Chondrocyte (in vitro differentiated cells): ENCODE results near the gene FAF2. TPM values are rescaled to one million over a fixed set of nuclear protein-coding genes. Genes with fewer than 3 reads are reported as not detected.
"Not testable (repeated sequence)": the region's sequence is repeated elsewhere in the genome, so short reads cannot be mapped to it uniquely, and the experiment has no call there.

Experiments
- DNase-seq: peaks from one replicate; pipeline ENCODE4 v3.0.0; 2021; ENCODE audit warnings: mixed read lengths, low spot score
- H3K27ac Mint-ChIP-seq: one replicate; pipeline ENCODE4 v1.8.0; 2021; ENCODE audit warnings: mild to moderate bottlenecking, moderate library complexity, mixed read lengths; ENCODE audit not compliant: unreplicated experiment
- H3K27me3 Mint-ChIP-seq: 2 replicates; pipeline ENCODE4 v1.8.0; 2021; ENCODE audit warnings: low read depth, mixed read lengths
- H3K36me3 Mint-ChIP-seq: 2 replicates; pipeline ENCODE4 v1.8.0; 2021; ENCODE audit warnings: low read depth, mixed read lengths
- H3K4me1 Mint-ChIP-seq: 2 replicates; pipeline ENCODE4 v1.8.0; 2021; ENCODE audit warnings: low read depth, mild to moderate bottlenecking, mixed read lengths
- H3K4me3 Mint-ChIP-seq: one replicate; pipeline ENCODE4 v1.8.0; 2021; ENCODE audit warnings: mild to moderate bottlenecking, moderate library complexity, mixed read lengths; ENCODE audit not compliant: unreplicated experiment
- H3K9me3 Mint-ChIP-seq: 2 replicates; pipeline ENCODE4 v1.8.0; 2021; ENCODE audit warnings: low read depth, mixed read lengths
- total RNA-seq: library from RNA; stranded (reverse); gene quantifications from 3 replicates; pipeline ENCODE4 v1.2.1, GENCODE V29; 2021
- TF ChIP-seq, protein P1 (sequence below): fragments of 200-600 bp; sonication (generic); IDR thresholded peaks from 2 replicates; pipeline ENCODE4 v1.5.0; 2021; ENCODE audit warnings: antibody characterized with exemption, mild to moderate bottlenecking, moderate library complexity

Gene FAF2
- total RNA-seq, 1 donor from 2014 or later, result 40.0 TPM

DNA sequence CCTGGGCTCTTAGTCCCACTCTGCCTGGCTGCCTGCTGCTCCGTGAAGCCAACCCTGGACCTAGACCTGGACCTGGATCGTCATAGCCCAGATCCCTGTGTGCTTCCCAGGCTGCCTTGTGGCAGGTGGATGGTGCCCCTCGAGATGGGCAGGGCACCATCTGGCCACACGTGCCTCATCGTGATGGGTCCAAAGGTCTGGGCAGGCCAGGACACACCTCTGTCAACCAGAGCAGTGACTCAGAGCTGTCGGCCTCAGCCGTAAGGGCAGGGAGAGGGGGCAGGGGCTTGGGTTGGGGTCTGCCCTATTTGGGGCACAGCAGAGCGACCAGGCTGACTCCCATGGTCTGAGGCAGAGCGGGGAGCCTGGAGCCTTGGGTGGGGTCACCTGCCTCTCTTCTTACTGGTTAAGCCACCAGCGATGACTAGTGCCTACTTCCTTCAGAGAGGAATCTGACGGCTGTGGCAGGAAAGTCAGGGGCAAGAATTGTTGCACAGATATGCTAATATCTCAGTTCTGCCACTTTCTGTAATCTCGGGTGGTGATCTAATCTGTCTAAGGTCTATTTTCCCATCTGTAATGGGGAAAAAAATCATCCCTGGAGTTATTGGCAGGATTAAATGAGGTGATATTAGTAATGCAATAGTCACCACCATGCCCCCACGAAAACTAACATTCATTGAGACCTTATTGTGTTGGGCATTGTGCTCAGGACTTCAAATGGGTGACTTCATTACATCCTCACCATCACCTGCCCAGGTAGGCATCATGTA, 97.7 kb downstream of the FAF2 start:
- no peaks in the 10 kb centered on the region for H3K9me3 Mint-ChIP-seq
- H3K4me1 Mint-ChIP-seq, result peaks cover 25% of the 10 kb centered on the region
- H3K36me3 Mint-ChIP-seq, result no peaks in the 10 kb centered on the region
- H3K27me3 Mint-ChIP-seq, result no peaks in the 10 kb centered on the region
- no peak overlapping the region for H3K4me3 Mint-ChIP-seq
- no peak for DNase-seq
- H3K27ac Mint-ChIP-seq, result no peak overlapping the region
- TF ChIP-seq, protein P1, sequence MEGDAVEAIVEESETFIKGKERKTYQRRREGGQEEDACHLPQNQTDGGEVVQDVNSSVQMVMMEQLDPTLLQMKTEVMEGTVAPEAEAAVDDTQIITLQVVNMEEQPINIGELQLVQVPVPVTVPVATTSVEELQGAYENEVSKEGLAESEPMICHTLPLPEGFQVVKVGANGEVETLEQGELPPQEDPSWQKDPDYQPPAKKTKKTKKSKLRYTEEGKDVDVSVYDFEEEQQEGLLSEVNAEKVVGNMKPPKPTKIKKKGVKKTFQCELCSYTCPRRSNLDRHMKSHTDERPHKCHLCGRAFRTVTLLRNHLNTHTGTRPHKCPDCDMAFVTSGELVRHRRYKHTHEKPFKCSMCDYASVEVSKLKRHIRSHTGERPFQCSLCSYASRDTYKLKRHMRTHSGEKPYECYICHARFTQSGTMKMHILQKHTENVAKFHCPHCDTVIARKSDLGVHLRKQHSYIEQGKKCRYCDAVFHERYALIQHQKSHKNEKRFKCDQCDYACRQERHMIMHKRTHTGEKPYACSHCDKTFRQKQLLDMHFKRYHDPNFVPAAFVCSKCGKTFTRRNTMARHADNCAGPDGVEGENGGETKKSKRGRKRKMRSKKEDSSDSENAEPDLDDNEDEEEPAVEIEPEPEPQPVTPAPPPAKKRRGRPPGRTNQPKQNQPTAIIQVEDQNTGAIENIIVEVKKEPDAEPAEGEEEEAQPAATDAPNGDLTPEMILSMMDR, result no peak

DNA sequence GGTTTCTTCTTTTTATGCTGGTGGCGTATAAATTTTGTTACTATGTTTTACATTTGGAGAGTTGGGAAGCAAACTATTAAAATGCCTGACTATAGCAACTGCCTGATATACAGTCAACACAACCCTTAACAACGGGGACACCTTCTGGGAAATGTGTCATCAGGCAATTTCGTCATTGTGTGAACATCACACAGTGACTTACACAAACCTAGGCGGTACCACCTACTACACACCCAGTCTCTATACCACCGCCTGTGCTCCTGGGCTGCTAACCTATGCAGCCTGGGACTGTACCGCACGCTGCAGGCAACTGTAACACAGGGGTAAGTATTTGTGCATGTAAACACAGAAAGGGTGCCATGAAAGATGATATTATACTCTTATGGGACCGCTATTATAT, 99.6 kb downstream of the FAF2 start:
- no peaks in the 10 kb centered on the region for H3K9me3 Mint-ChIP-seq
- H3K36me3 Mint-ChIP-seq, result no peaks in the 10 kb centered on the region
- no peak overlapping the region for H3K27ac Mint-ChIP-seq
- H3K4me1 Mint-ChIP-seq, result peaks cover 8% of the 10 kb centered on the region
- peaks cover 2% of the 10 kb centered on the region for H3K27me3 Mint-ChIP-seq
- TF ChIP-seq, protein P1, result no peak
- no peak overlapping the region for H3K4me3 Mint-ChIP-seq
- no peak for DNase-seq

DNA sequence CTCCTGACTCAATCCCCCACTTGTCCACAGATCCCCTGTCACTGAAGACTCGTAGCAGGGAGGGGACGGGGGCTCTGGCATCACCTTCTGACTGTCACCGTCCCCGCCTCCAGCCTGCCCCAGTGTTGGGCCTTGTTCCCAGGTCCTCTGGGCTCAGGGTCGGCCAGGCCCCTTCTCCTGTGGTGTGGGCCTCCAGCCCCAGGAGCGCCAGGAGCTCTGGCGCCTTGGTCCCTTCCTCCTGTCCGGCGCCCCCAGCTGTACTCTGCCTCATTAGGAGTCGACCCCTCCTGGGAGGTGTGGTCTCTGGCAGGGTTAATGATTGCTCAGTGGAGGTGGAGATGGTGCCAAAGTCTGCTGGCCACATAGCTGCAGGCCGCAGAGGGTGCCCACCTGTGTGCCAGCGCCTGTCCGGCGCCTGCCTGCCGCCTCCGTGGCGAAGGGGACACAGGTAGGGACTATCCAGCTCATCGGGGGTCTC, 100.8 kb downstream of the FAF2 start, which contains the start of gene CDHR2:
Gene CDHR2 (plus strand): TSS at position 376 of the 478 bp plus-strand sequence. CDS start 16,011 bp downstream, outside the sequence.
- TF ChIP-seq, protein P1, result no peak
- Mint-ChIP-seq H3K4me3 (no peak within 1 kb of the TSS), H3K27ac (no peak within 1 kb of the TSS), H3K36me3 (no peaks in the 10 kb centered on the region), H3K9me3 (no peaks in the 10 kb centered on the region), H3K4me1 (peaks cover 9% of the 10 kb centered on the region), H3K27me3 (peaks cover 8% of the 10 kb centered on the region)
- no peak for DNase-seq

DNA sequence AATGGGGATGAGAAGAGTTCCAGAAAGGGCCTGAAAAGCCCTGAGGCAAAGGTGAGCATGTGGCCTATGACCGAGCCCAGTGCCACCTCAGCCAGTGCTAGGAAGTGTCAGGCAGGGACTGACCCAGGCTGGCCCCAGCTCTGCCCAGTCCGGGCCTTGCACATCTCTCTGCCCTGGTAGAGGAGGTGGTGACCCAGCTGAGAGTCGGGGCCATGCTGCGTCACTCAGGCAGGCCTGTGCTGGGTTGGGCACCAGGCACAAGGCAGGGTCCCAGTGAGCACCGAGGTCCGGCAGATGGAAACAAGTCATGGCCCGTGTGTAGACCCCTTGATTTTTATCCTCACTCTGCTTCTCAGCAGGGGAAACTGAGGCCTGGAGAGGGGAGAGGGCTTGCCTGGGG, 101.7 kb downstream of the FAF2 start:
- H3K9me3 Mint-ChIP-seq, result no peaks in the 10 kb centered on the region
- no peaks in the 10 kb centered on the region for H3K36me3 Mint-ChIP-seq
- H3K27me3 Mint-ChIP-seq, result peaks cover 8% of the 10 kb centered on the region
- H3K4me1 Mint-ChIP-seq, result peaks cover 6% of the 10 kb centered on the region
- TF ChIP-seq, protein P1, result no peak
- no peak overlapping the region for H3K27ac Mint-ChIP-seq
- no peak overlapping the region for H3K4me3 Mint-ChIP-seq
- DNase-seq, result no peak

DNA sequence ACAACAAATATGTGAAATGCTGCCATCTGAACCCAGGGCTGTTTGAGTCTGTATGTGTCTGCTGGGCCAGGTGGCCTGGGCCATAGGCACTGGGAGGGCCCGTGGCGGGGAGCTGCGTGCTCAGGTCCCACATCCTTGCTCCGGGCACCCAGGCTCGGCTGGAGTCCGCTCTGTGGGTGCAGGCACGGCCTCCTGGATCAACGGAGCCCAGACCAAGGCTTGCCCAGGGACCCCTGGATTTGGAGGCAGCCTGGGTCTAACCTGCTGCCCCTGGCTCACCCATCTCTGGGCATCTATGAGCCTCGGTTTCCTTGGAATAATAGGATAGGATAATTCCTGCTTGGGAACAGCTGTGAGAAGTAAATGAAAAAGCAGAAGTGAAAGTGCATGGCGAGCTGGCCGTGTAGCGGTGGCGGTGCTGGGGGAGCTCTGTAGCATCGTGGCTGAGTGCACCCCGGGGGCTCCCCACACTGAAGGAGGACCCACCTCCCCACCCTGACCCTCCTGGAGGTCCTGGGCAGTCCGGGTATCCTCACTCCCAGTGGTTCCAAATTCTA, 102.2 kb downstream of the FAF2 start:
- no peak overlapping the region for H3K4me3 Mint-ChIP-seq
- peak; percentile 90 for DNase-seq
- TF ChIP-seq, protein P1, result no peak
- no peaks in the 10 kb centered on the region for H3K36me3 Mint-ChIP-seq
- H3K27me3 Mint-ChIP-seq, result peaks cover 8% of the 10 kb centered on the region
- no peaks in the 10 kb centered on the region for H3K9me3 Mint-ChIP-seq
- H3K4me1 Mint-ChIP-seq, result peaks cover 6% of the 10 kb centered on the region
- H3K27ac Mint-ChIP-seq, result no peak overlapping the region

DNA sequence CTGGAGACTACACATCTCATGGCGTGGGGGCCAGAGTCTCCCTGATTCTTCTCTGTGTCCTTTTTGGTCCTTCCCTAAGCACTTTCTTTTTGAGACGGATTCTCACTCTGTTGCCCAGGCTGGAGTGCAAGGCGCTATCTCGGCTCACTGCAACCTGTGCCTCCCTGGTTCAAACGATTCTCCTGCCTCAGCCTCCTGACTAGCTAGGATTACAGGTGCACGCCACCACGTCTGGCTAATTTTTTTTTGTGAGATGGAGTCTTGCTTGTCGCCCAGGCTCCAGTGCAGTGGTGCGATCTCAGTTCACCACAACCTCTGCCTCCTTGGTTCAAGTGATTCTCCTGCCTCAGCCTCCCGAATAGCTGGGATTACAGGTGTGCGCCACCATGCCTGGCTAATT, 102.8 kb downstream of the FAF2 start:
- not testable (repeated sequence) for DNase-seq, H3K27ac Mint-ChIP-seq, H3K4me3 Mint-ChIP-seq, H3K4me1 Mint-ChIP-seq, H3K36me3 Mint-ChIP-seq, H3K9me3 Mint-ChIP-seq, H3K27me3 Mint-ChIP-seq
